Heart right ventricle (tissue), 16 donors: ENCODE results near the gene MAN1A1. TPM values are rescaled to one million over a fixed set of nuclear protein-coding genes. Genes with fewer than 3 reads are reported as not detected.

Experiments
- ATAC-seq, 8 donors: fragments of 200-7000 bp; cut with Tn5 transposase; one replicate each; pipeline ENCODE4 v1.9.1; 2020; ENCODE audit warnings: mild to moderate bottlenecking in 8 of 8, moderate library complexity in 8 of 8, moderate number of reproducible peaks in 1 of 8
- DNase-seq, 2 donors: peaks; one replicate each; pipeline ENCODE4 v3.0.0-alpha.2; 2020
- H3K27ac ChIP-seq, 10 donors: fragments of 200-600 bp; sonication (generic) in 2 of 10; one replicate each; pipeline versions ENCODE4 v1.5.0 to v1.8.0; 2020 to 2022; ENCODE audit warnings: mild to moderate bottlenecking in 3 of 10
- H3K27me3 ChIP-seq, 7 donors: fragments of 200-600 bp; one replicate each; pipeline ENCODE4 v1.8.0; 2021 to 2022; ENCODE audit warnings: mild to moderate bottlenecking in 2 of 7
- H3K36me3 ChIP-seq, 9 donors: fragments of 200-600 bp; sonication (generic) in 1 of 9; one replicate each; pipeline versions ENCODE4 v1.5.0 to v1.8.0; 2020 to 2022; ENCODE audit warnings: mild to moderate bottlenecking in 2 of 9
- H3K4me1 ChIP-seq, 9 donors: fragments of 200-600 bp; sonication (generic) in 1 of 9; one replicate each; pipeline versions ENCODE4 v1.5.0 to v1.8.0; 2020 to 2022; ENCODE audit warnings: mild to moderate bottlenecking in 4 of 9
- H3K4me3 ChIP-seq, 10 donors: fragments of 200-600 bp; sonication (generic) in 2 of 10; one replicate each; pipeline versions ENCODE4 v1.5.0 to v1.8.0; 2020 to 2022; ENCODE audit warnings: mild to moderate bottlenecking in 7 of 10, moderate library complexity in 2 of 10
- H3K9me3 ChIP-seq, 11 donors: fragments of 200-600 bp in 10 of 11; sonication (generic) in 2 of 11; one replicate each; pipeline versions ENCODE4 v1.5.0 to v1.8.0; 2013 to 2022; ENCODE audit warnings: mild to moderate bottlenecking in 2 of 11, control low read depth in 1 of 11, moderate library complexity in 1 of 11
- WGBS, 2 donors: extraction: QIAGEN DNeasy Blood & Tissue Kit; methylation state at CpG; one replicate each; pipeline ENCODE4 v1.1.7; 2013; ENCODE audit warnings: inconsistent platforms in 1 of 2; 5-methylcytosine and 5-hydroxymethylcytosine counted together
- intact Hi-C, 10 donors: fragments of 100-400 bp; cut with DNase I; formaldehyde crosslinking; loops; one replicate each; pipeline versions ENCODE4 v1.11.1 to v1.14.2; 2022
- polyA plus RNA-seq, 2 donors: library from polyadenylated mRNA; stranded (reverse); fragments of 200-250 nt; gene quantifications; one replicate each; pipeline ENCODE4 v1.2.3, GENCODE V29; 2013
- total RNA-seq, 10 donors: library from RNA; stranded (reverse); fragmentation: NEBNext Ultra II Directional in 3 of 10; extraction: Animal tissue kit (Norgen Biotek cat#: 25700) in 3 of 10; gene quantifications; one replicate each; pipeline versions ENCODE4 v1.2.1 to v1.2.4, GENCODE V29; 2021 to 2023
- TF ChIP-seq, protein P1 (sequence below), 9 donors: fragments of 200-600 bp; sonication (generic) in 2 of 9; IDR thresholded peaks; one replicate each; pipeline versions ENCODE4 v1.5.0 to v1.8.0; 2021 to 2022; ENCODE audit warnings: antibody characterized with exemption in 9 of 9, mild to moderate bottlenecking in 5 of 9, moderate library complexity in 1 of 9
- donor health status: Arrhythmogenic right ventricular cardiomyopathy.
- donor health status: ischemic (EF 13 %, LVEDD 7.1; RV severe dilation, severe dysfunction).
- donor health status: healthy with polysubstance abuse.
- donor health status: DM: no; HTN: yes; CAD: no.
- donor health status: DM: no; HTN: no; CAD: no.
- donor health status: ischemic (EF 25% LVEDD 6.9; RV normal size, moderate dysfunction).
- donor health status: ischemic (EF 25% LVEDD 5.7; RV mildly dilated, moderate dysfunction).
- donor health status: healthy.
- donor health status: DM: yes; HTN: yes; CAD: no.
- donor health status: Ischemic cardiomyopathy.
- donor health status: ischemic (EF 35%, LVEDD 5.7; RV mildly dilated, moderate dysfunction).
- donor health status: nonischemic (EF 11% LVEDD 7.7; RV severe dilation, severe dysfunction).
- donor health status: DM: yes; HTN: yes; CAD: no.
- donor health status: PGD.
- donor health status: ischemic (EF 29% LVEDD 5.4; RV normal size, mild dysfunction).
- donor health status: nonischemic (EF 23%, LVEDD 6.1; RV moderate dilation, normal function).

The MAN1A1 gene
- total and polyA plus RNA-seq, 12 donors = 6.2 to 22.0 (median 10.2) TPM

DNA sequence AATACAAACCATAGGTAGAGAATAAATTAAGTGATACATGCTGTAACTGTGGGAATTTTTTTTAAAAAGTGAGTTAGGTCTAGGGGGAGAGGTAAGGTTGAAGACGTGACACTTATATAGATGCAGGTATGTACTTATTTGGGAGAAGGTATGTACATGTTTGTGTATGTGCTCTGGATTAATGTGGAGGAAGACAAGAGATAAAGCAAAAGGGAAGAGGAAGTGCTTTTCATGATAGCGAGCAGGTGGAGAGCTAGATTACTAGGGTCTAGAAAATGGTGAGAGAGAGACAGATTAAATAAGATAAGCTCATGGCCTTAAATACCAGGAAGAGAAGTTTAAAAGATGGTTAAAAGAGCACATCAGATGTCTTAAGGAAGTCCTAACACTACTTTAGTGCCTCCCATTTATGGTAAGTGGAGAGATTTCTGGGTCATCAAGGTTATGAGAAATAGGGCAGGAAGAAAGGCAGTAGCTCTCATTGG is 92.5 kb downstream of the MAN1A1 start:
- TF ChIP-seq, protein P1, sequence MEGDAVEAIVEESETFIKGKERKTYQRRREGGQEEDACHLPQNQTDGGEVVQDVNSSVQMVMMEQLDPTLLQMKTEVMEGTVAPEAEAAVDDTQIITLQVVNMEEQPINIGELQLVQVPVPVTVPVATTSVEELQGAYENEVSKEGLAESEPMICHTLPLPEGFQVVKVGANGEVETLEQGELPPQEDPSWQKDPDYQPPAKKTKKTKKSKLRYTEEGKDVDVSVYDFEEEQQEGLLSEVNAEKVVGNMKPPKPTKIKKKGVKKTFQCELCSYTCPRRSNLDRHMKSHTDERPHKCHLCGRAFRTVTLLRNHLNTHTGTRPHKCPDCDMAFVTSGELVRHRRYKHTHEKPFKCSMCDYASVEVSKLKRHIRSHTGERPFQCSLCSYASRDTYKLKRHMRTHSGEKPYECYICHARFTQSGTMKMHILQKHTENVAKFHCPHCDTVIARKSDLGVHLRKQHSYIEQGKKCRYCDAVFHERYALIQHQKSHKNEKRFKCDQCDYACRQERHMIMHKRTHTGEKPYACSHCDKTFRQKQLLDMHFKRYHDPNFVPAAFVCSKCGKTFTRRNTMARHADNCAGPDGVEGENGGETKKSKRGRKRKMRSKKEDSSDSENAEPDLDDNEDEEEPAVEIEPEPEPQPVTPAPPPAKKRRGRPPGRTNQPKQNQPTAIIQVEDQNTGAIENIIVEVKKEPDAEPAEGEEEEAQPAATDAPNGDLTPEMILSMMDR (IDR thresholded peaks at IDR 0.05) = no peak
- WGBS, 2 donors = 73 to 95% methylated on average over 2 of the region's 2 CpGs
- no peak for ATAC-seq
- Histone ChIP-seq H3K36me3 (peaks cover 0 to 6% (median 0%) of the 10 kb centered on the region in 9 donors), H3K27ac (no peak overlapping the region), H3K4me1 (peaks cover 0 to 14% (median 0%) of the 10 kb centered on the region in 9 donors), H3K4me3 (no peak overlapping the region), H3K27me3 (no peaks in the 10 kb centered on the region), H3K9me3 (no peaks in the 10 kb centered on the region)
- intact Hi-C loops = no loop called here
- no peak for DNase-seq

DNA sequence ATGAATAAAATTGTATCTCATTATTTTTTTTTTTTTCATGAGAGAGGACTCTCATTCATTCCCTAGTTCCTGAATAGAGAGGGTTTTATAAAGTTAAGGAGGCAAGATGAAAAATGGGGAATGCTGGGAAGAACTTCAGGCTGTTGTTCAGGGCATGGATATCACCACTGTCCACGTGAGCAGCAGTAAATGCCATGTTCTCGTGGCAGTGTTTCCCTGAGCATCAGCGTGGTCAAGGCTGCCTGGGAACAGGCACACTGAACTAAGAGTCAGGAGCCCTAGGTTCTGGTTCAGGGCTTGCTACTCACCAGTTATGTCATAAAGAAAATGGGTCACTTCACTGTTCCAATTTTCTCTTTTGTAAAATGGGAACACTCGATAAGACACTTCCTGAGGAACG is 93.2 kb downstream of the MAN1A1 start:
- ATAC-seq = no peak
- TF ChIP-seq, protein P1 (IDR thresholded peaks at IDR 0.05) = no peak
- intact Hi-C loops = no loop called here
- DNase-seq = no peak
- Histone ChIP-seq H3K36me3 (peaks cover 0 to 6% (median 0%) of the 10 kb centered on the region in 9 donors), H3K27ac (no peak overlapping the region), H3K27me3 (no peaks in the 10 kb centered on the region), H3K4me3 (no peak overlapping the region), H3K4me1 (peaks cover 0 to 8% (median 0%) of the 10 kb centered on the region in 9 donors), H3K9me3 (no peaks in the 10 kb centered on the region)
- 76 to 86% methylated on average over 5 of the region's 5 CpGs for WGBS, 2 donors

DNA sequence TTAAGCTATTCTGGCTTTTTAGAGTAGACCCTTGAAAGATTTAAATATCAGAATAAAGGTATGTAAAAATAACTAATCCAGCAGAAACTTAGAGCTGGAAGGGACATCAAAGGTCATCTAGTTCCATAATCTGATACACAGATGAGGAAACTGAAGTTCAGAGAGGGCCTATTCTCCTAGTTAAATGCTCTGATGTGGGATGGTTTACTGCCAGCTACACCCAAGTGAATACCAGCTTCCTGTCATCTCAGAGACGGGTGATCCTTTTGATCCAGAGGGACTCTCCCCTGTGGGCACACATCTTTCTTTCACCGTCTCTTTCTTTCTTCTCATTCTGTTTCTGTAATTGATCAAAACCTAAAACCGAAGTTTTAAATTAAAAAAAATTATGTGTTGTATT is 94.1 kb downstream of the MAN1A1 start:
- peaks cover 0 to 6% (median 0%) of the 10 kb centered on the region in 9 donors for H3K36me3 ChIP-seq
- H3K27me3 ChIP-seq = no peaks in the 10 kb centered on the region
- H3K9me3 ChIP-seq = no peaks in the 10 kb centered on the region
- no peak for ATAC-seq
- H3K4me1 ChIP-seq = peaks cover 0 to 6% (median 0%) of the 10 kb centered on the region in 9 donors
- 96 to 99% methylated on average over 3 of the region's 3 CpGs for WGBS, 2 donors
- intact Hi-C loops = no loop called here
- TF ChIP-seq, protein P1 (IDR thresholded peaks at IDR 0.05) = no peak
- no peak overlapping the region for H3K27ac ChIP-seq
- no peak overlapping the region for H3K4me3 ChIP-seq
- no peak for DNase-seq

DNA sequence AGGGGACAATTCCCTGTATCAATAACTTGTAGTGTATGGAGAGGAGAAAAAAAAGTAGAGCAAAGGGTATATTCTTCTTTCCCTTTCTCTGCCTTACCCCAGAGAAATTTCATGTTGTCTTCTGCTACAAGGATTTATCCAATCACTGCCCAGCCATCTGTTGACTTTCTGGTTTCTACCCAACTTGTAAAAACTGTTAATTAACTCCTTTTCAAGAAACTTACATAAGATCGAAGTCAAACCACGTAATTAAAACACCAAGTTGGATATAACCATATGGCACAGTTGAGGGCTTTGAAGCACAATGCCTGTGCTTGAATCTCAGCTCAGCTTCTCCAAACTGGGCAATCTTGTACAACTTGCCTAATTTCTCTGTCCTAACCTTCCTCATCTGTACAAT is 99.5 kb downstream of the MAN1A1 start:
- WGBS, 2 donors = 97 to 100% methylated on average over 2 of the region's 2 CpGs

More for the DNA sequence above, 99.5 kb downstream of the MAN1A1 start:
- H3K9me3 ChIP-seq = no peaks in the 10 kb centered on the region
- no peak overlapping the region for H3K27ac ChIP-seq
- H3K4me1 ChIP-seq = no peaks in the 10 kb centered on the region
- intact Hi-C loops = no loop called here
- peaks cover 0 to 34% (median 6%) of the 10 kb centered on the region in 9 donors for H3K36me3 ChIP-seq
- no peak for ATAC-seq
- TF ChIP-seq, protein P1 (IDR thresholded peaks at IDR 0.05) = no peak
- no peaks in the 10 kb centered on the region for H3K27me3 ChIP-seq
- no peak for DNase-seq
- H3K4me3 ChIP-seq = no peak overlapping the region
